ENCODE data around the gene TSPAN14. TPM values are rescaled to one million over a fixed set of nuclear protein-coding genes. Genes with fewer than 3 reads are reported as not detected.

Gene TSPAN14
- total and polyA plus RNA-seq, 10 of the 15 experiments (the other 5 are each of a cell fraction or from before 2014, with no cell fraction given), result 2.5 to 31.7 (median 17.9) TPM

DNA sequence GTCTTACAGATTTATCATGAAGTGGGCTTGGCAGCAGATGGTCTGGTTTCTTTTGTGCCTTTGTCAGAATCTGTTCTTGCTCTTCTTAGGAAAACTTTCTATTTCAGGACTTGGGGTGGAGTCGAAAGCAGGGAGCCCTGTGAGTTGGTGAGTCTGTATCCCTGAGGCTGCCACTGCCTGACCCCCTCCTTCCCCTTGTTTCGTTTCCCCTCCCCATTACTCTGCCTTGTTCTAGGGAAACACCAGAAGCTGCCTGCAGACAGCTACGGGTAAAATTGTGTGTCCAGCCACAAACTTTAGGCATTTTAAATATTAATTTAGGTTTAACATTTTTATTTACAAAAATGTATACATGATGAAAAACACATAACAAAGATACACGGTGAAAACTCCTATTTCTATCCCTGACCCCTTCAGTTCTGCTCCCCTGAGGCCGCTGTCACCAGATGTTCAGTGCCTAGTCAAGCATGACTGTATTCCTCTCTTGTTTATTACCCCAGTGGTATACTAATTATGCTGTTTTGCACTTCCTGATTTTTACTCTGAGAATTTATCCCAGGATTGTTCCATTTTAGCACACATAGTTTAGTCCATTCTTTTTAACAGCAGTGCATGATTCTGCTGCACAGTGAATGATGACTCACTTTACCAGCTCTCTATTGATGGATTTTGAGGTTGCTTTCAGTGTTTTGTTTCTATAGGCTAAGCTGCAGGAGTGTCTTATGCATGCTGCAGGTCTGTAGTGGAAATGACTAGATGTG lies 9.1 kb downstream of the TSPAN14 start (continued):
- no peak for TF ChIP-seq BRCA1 (IDR thresholded peaks at IDR 0.05; ENCODE audit: low read depth, low read length)
- TF ChIP-seq, protein P1, sequence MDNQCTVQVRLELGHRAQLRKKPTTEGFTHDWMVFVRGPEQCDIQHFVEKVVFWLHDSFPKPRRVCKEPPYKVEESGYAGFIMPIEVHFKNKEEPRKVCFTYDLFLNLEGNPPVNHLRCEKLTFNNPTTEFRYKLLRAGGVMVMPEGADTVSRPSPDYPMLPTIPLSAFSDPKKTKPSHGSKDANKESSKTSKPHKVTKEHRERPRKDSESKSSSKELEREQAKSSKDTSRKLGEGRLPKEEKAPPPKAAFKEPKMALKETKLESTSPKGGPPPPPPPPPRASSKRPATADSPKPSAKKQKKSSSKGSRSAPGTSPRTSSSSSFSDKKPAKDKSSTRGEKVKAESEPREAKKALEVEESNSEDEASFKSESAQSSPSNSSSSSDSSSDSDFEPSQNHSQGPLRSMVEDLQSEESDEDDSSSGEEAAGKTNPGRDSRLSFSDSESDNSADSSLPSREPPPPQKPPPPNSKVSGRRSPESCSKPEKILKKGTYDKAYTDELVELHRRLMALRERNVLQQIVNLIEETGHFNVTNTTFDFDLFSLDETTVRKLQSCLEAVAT (IDR thresholded peaks at IDR 0.05), result no peak
- TF ChIP-seq, protein P2, sequence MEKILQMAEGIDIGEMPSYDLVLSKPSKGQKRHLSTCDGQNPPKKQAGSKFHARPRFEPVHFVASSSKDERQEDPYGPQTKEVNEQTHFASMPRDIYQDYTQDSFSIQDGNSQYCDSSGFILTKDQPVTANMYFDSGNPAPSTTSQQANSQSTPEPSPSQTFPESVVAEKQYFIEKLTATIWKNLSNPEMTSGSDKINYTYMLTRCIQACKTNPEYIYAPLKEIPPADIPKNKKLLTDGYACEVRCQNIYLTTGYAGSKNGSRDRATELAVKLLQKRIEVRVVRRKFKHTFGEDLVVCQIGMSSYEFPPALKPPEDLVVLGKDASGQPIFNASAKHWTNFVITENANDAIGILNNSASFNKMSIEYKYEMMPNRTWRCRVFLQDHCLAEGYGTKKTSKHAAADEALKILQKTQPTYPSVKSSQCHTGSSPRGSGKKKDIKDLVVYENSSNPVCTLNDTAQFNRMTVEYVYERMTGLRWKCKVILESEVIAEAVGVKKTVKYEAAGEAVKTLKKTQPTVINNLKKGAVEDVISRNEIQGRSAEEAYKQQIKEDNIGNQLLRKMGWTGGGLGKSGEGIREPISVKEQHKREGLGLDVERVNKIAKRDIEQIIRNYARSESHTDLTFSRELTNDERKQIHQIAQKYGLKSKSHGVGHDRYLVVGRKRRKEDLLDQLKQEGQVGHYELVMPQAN (conservative IDR thresholded peaks at IDR 0.05), result no peak
- no peak for TF ChIP-seq SMAD5 (IDR thresholded peaks at IDR 0.05; ENCODE audit: low read depth)
- TF ChIP-seq LARP7 (IDR thresholded peaks at IDR 0.05), result no peak
- no peak for TF ChIP-seq ZNF274 (IDR thresholded peaks at IDR 0.05; ENCODE audit: insufficient read depth, insufficient read length)
- no peak for TF ChIP-seq CHD2 (IDR thresholded peaks at IDR 0.05; ENCODE audit: borderline replicate concordance, low read depth, low read length)
- 0 out of 2 replicates have a peak, but pooled peaks have one; percentile 41 for TF ChIP-seq TCF12 (IDR thresholded peaks at IDR 0.05; ENCODE audit: low read depth, low read length)
- no peak for TF ChIP-seq CBX5 (IDR thresholded peaks at IDR 0.05; ENCODE audit: low read depth)
- no peak for TF ChIP-seq SUPT20H (IDR thresholded peaks at IDR 0.05; ENCODE audit: borderline replicate concordance, control insufficient read depth, low read depth, low read length)
- no peak for TF ChIP-seq YBX1 (IDR thresholded peaks at IDR 0.05)
- 0 out of 2 replicates have a peak, but pooled peaks have one; percentile 7 for TF ChIP-seq NR2F1 (conservative IDR thresholded peaks at IDR 0.05)
- no peak for TF ChIP-seq NFYB (IDR thresholded peaks at IDR 0.05; ENCODE audit: insufficient read depth, low read depth, low read length)
- peak; percentile 32; the same call in 1 of the 2 replicates for TF ChIP-seq EED (IDR thresholded peaks at IDR 0.05; ENCODE audit: low read depth)
- peak; percentile 62 to 71; a peak in 3 of 4 replicates for TF ChIP-seq IKZF2 (IDR thresholded peaks at IDR 0.05)
- TF ChIP-seq RBBP5 (conservative IDR thresholded peaks at IDR 0.05), result no peak
- TF ChIP-seq, protein P3, sequence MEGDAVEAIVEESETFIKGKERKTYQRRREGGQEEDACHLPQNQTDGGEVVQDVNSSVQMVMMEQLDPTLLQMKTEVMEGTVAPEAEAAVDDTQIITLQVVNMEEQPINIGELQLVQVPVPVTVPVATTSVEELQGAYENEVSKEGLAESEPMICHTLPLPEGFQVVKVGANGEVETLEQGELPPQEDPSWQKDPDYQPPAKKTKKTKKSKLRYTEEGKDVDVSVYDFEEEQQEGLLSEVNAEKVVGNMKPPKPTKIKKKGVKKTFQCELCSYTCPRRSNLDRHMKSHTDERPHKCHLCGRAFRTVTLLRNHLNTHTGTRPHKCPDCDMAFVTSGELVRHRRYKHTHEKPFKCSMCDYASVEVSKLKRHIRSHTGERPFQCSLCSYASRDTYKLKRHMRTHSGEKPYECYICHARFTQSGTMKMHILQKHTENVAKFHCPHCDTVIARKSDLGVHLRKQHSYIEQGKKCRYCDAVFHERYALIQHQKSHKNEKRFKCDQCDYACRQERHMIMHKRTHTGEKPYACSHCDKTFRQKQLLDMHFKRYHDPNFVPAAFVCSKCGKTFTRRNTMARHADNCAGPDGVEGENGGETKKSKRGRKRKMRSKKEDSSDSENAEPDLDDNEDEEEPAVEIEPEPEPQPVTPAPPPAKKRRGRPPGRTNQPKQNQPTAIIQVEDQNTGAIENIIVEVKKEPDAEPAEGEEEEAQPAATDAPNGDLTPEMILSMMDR (IDR thresholded peaks at IDR 0.05 in 2 of 3, conservative IDR thresholded peaks at IDR 0.05 in 1 of 3; ENCODE audit: control insufficient read depth in 2 of 3, extremely low read depth in 1 of 3, insufficient read depth in 1 of 3, low read depth in 3 of 3, low read length in 3 of 3), result no peak
- no peak for TF ChIP-seq SUZ12 (IDR thresholded peaks at IDR 0.05; ENCODE audit: unreplicated experiment)
- no peak for TF ChIP-seq TARDBP (IDR thresholded peaks at IDR 0.05; ENCODE audit: borderline replicate concordance)
- peak; percentile 62 for TF ChIP-seq ATF7 (IDR thresholded peaks at IDR 0.05; ENCODE audit: low read depth)
- peak; percentile 72 for TF ChIP-seq SPI1 (IDR thresholded peaks at IDR 0.05; ENCODE audit: borderline replicate concordance, insufficient read depth, low read depth, low read length)
- TF ChIP-seq ASH2L (IDR thresholded peaks at IDR 0.05; ENCODE audit: borderline replicate concordance, low read depth), result no peak
- peak; percentile 55; the same call in 1 of the 2 replicates for TF ChIP-seq MTA2 (IDR thresholded peaks at IDR 0.05; ENCODE audit: low read depth)
- no peak for TF ChIP-seq PML (IDR thresholded peaks at IDR 0.05; ENCODE audit: low read length)
- TF ChIP-seq SMAD1 (IDR thresholded peaks at IDR 0.05; ENCODE audit: low read depth, partially characterized antibody), result peak; percentile 28
- no peak for TF ChIP-seq RELA (IDR thresholded peaks at IDR 0.05; ENCODE audit: borderline replicate concordance, partially characterized antibody)
